HAP-1 (cell line): Measurements from ENCODE around the gene TMEM167B.
"Not testable (repeated sequence)": the region's sequence is repeated elsewhere in the genome, so short reads cannot be mapped to it uniquely, and the experiment has no call there.

Experiments
- DNase-seq, 2 experiments: peaks; one replicate each; pipeline ENCODE4 v3.0.0-alpha.2; 2016 to 2020; ENCODE audit warnings: low spot score in 2 of 2
- H3K27me3 ChIP-seq: fragments of 250-450 bp; sonication (Bioruptor Pico); 2 replicates; pipeline ENCODE4 v1.5.1; 2020; ENCODE audit warnings: low read depth, mild to moderate bottlenecking, moderate library complexity
- H3K36me3 ChIP-seq: fragments of 250-450 bp; sonication (Bioruptor Pico); replicated peaks from 2 replicates; pipeline ENCODE4 v1.5.1; 2020; ENCODE audit warnings: mild to moderate bottlenecking
- H3K4me1 ChIP-seq: fragments of 250-450 bp; sonication (Bioruptor Pico); 2 replicates; pipeline ENCODE4 v1.5.1; 2020; ENCODE audit warnings: mild to moderate bottlenecking
- H3K4me3 ChIP-seq: fragments of 250-450 bp; sonication (Bioruptor Pico); 2 replicates; pipeline ENCODE4 v1.5.1; 2020; ENCODE audit warnings: mild to moderate bottlenecking, moderate library complexity
- H3K9me3 ChIP-seq: fragments of 250-450 bp; sonication (Bioruptor Pico); 2 replicates; pipeline ENCODE4 v1.5.1; 2020; ENCODE audit warnings: mild to moderate bottlenecking, moderate library complexity
- in situ Hi-C: fragments of 300-500 bp; cut with MboI; formaldehyde crosslinking; loops from 3 replicates; pipeline ENCODE4 v1.14.3; 2020; ENCODE audit warnings: low sequenced_read_pairs, inconsistent platforms, mixed read lengths

TMEM167B gene

GRCh38 chr1:109138358-109138757, 47.8 kb downstream of the TMEM167B start:
- no peak overlapping the region for H3K4me3 ChIP-seq
- no peaks in the 10 kb centered on the region for H3K27me3 ChIP-seq
- no peaks in the 10 kb centered on the region for H3K36me3 ChIP-seq
- in situ Hi-C loops: no loop called here
- no peaks in the 10 kb centered on the region for H3K9me3 ChIP-seq
- no peak for DNase-seq
- H3K4me1 ChIP-seq: no peaks in the 10 kb centered on the region

- no peaks in the 10 kb centered on the region for H3K4me1 ChIP-seq
- in situ Hi-C loops: no loop called here
- no peaks in the 10 kb centered on the region for H3K36me3 ChIP-seq
- no peak overlapping the region for H3K4me3 ChIP-seq
- no peaks in the 10 kb centered on the region for H3K27me3 ChIP-seq
- no peak for DNase-seq
- H3K9me3 ChIP-seq: no peaks in the 10 kb centered on the region
Observed at GRCh38 chr1:109140392-109140791, 49.8 kb downstream of the TMEM167B start.

- in situ Hi-C loops: no loop called here
- no peak overlapping the region for H3K4me3 ChIP-seq
- DNase-seq: no peak
Observed at GRCh38 chr1:109142260-109142659, 51.7 kb downstream of the TMEM167B start.

GRCh38 chr1:109142725-109143124, 52.2 kb downstream of the TMEM167B start:
- H3K36me3 ChIP-seq, H3K4me1 ChIP-seq, H3K9me3 ChIP-seq, in situ Hi-C loops, H3K4me3 ChIP-seq, DNase-seq, H3K27me3 ChIP-seq: not testable (repeated sequence)

More at GRCh38 chr1:109142260-109142659, 51.7 kb downstream of the TMEM167B start:
- Histone ChIP-seq H3K9me3 (no peaks in the 10 kb centered on the region), H3K36me3 (no peaks in the 10 kb centered on the region), H3K27me3 (no peaks in the 10 kb centered on the region), H3K4me1 (no peaks in the 10 kb centered on the region)
